Neural progenitor cell (in vitro differentiated cells): ENCODE measurements around the gene CRACDL. TPM values are rescaled to one million over a fixed set of nuclear protein-coding genes. Genes with fewer than 3 reads are reported as not detected.

ENCODE experiments used
- DNase-seq: peaks from one replicate; pipeline ENCODE4 v3.0.0-alpha.2; 2016; ENCODE audit warnings: low spot score
- H2AFZ ChIP-seq: fragments of 200-600 bp; sonication (generic); replicated peaks from 2 replicates; pipeline ENCODE4 v1.6.1; 2016; ENCODE audit warnings: antibody characterized with exemption
- H3F3A ChIP-seq: fragments of 200-600 bp; sonication (generic); 2 replicates; pipeline ENCODE4 v1.6.1; 2016; ENCODE audit warnings: antibody characterized with exemption, low read depth
- H3K27ac ChIP-seq: fragments of 200-600 bp; sonication (generic); 2 replicates; pipeline ENCODE4 v1.5.1; 2016; ENCODE audit warnings: mild to moderate bottlenecking
- H3K27me3 ChIP-seq: fragments of 200-600 bp; sonication (generic); 2 replicates; pipeline ENCODE4 v1.6.1; 2016; ENCODE audit warnings: mild to moderate bottlenecking, moderate library complexity
- H3K36me3 ChIP-seq: fragments of 200-600 bp; sonication (generic); 2 replicates; pipeline ENCODE4 v1.5.1; 2016
- H3K4me1 ChIP-seq: fragments of 200-600 bp; sonication (generic); 2 replicates; pipeline ENCODE4 v1.6.1; 2016; ENCODE audit warnings: mixed run types
- H3K4me2 ChIP-seq: fragments of 200-600 bp; sonication (generic); 2 replicates; pipeline ENCODE4 v1.6.1; 2016
- H3K4me3 ChIP-seq: fragments of 200-600 bp; sonication (generic); 2 replicates; pipeline ENCODE4 v1.5.1; 2016
- H3K79me2 ChIP-seq: fragments of 200-600 bp; sonication (generic); 2 replicates; pipeline ENCODE4 v1.6.1; 2016; ENCODE audit warnings: low read depth
- H3K9ac ChIP-seq: fragments of 200-600 bp; sonication (generic); 2 replicates; pipeline ENCODE4 v1.6.1; 2016
- H3K9me3 ChIP-seq: fragments of 200-600 bp; sonication (generic); 2 replicates; pipeline ENCODE4 v1.5.1; 2016; ENCODE audit warnings: low read depth
- H4K20me1 ChIP-seq: fragments of 200-600 bp; sonication (generic); 2 replicates; pipeline ENCODE4 v1.6.1; 2016; ENCODE audit warnings: low read depth
- H3K27ac Mint-ChIP-seq: 3 replicates; pipeline ENCODE4 v1.8.0; 2021; ENCODE audit warnings: mixed read lengths
- H3K27me3 Mint-ChIP-seq: 2 replicates; pipeline ENCODE4 v1.8.0; 2022; ENCODE audit warnings: low read depth, mild to moderate bottlenecking, inconsistent platforms, moderate library complexity, mixed read lengths; ENCODE audit not compliant: insufficient read depth
- H3K36me3 Mint-ChIP-seq: 3 replicates; pipeline ENCODE4 v1.8.0; 2021; ENCODE audit warnings: mixed read lengths
- H3K4me1 Mint-ChIP-seq: 3 replicates; pipeline ENCODE4 v1.8.0; 2021; ENCODE audit warnings: mixed read lengths
- H3K4me3 Mint-ChIP-seq: 3 replicates; pipeline ENCODE4 v1.8.0; 2021; ENCODE audit warnings: mild to moderate bottlenecking, moderate library complexity, mixed read lengths
- H3K9me3 Mint-ChIP-seq: 3 replicates; pipeline ENCODE4 v1.8.0; 2020; ENCODE audit warnings: mixed read lengths
- CTCF ChIP-seq: fragments of 200-600 bp; sonication (generic); IDR thresholded peaks from 2 replicates; pipeline ENCODE4 v1.5.1; 2017; ENCODE audit warnings: antibody characterized with exemption, mild to moderate bottlenecking
- EZH2 ChIP-seq: fragments of 200-600 bp; sonication (generic); IDR thresholded peaks from 2 replicates; pipeline ENCODE4 v1.6.1; 2017; ENCODE audit warnings: antibody characterized with exemption, mild to moderate bottlenecking, moderate library complexity
- EZH2phosphoT487 ChIP-seq: fragments of 200-600 bp; sonication (generic); IDR thresholded peaks from 2 replicates; pipeline ENCODE4 v1.6.1; 2017; ENCODE audit warnings: antibody characterized with exemption
- total RNA-seq: library from RNA; depleted of rRNA; stranded (reverse); fragments of >200 nt; gene quantifications from 2 replicates; pipeline ENCODE4 v1.2.3, GENCODE V29; 2015; ENCODE audit warnings: low replicate concordance

Gene CRACDL
- total RNA-seq, 1 donor from 2014 or later = 0.07 TPM

- no peaks in the 10 kb centered on the region for H3K36me3 Mint-ChIP-seq
- Histone ChIP-seq H3K4me3 (no peak overlapping the region), H3K4me1 (peaks cover 9% of the 10 kb centered on the region), H3K9ac (no peak overlapping the region), H3K79me2 (no peaks in the 10 kb centered on the region), H3K36me3 (no peaks in the 10 kb centered on the region), H4K20me1 (peaks cover 8% of the 10 kb centered on the region), H3K9me3 (no peaks in the 10 kb centered on the region), H2AFZ (no peak overlapping the region), H3K4me2 (no peak overlapping the region), H3K27ac (no peak overlapping the region), H3K27me3 (peaks cover 53% of the 10 kb centered on the region), H3F3A (peaks cover 15% of the 10 kb centered on the region)
- TF ChIP-seq EZH2phosphoT487 (no peak), EZH2 (no peak), CTCF (no peak)
- no peak overlapping the region for H3K4me3 Mint-ChIP-seq
- DNase-seq = no peak
- H3K9me3 Mint-ChIP-seq = peaks cover 5% of the 10 kb centered on the region
- H3K27ac Mint-ChIP-seq = no peak overlapping the region
- H3K27me3 Mint-ChIP-seq = peaks cover 42% of the 10 kb centered on the region
- H3K4me1 Mint-ChIP-seq = peaks cover 4% of the 10 kb centered on the region
These were observed 4.1 kb upstream of the CRACDL start for GRCh38 chr2:98940102-98940501.

DNA sequence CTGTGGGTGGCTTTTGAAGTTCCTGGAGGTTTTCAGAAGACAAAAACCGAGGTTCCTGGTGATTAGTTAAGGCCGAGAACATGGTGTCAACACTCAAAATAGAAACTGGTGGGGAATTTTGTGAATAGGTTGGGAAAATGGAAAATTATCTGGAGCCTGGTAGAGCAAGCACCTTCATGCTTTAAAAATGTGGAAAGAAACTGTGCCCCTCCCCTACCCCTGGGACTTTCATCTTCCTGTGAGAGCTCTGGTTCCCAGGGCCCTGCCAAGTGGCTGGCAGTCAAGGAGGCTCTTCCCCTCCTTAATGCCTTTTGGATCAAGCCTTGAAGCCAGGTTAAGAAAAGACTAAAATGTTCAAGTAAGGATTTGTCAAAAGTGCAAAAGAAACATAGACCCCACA, 1.9 kb upstream of the CRACDL start:
- no peaks in the 10 kb centered on the region for H3K36me3 ChIP-seq
- no peaks in the 10 kb centered on the region for H3K9me3 ChIP-seq
- H3K79me2 ChIP-seq = no peaks in the 10 kb centered on the region
- H3K27me3 ChIP-seq = peaks cover 75% of the 10 kb centered on the region
- no peak overlapping the region for H3K27ac ChIP-seq
- no peak overlapping the region for H3K4me2 ChIP-seq
- H3F3A ChIP-seq = peaks cover 15% of the 10 kb centered on the region
- H3K4me1 Mint-ChIP-seq = peaks cover 4% of the 10 kb centered on the region
- H3K9ac ChIP-seq = no peak overlapping the region
- no peak overlapping the region for H3K27ac Mint-ChIP-seq
- peaks cover 5% of the 10 kb centered on the region for H3K9me3 Mint-ChIP-seq
- H2AFZ ChIP-seq = no peak overlapping the region
- peak overlapping the region; percentile 59 for H3K4me3 Mint-ChIP-seq
- peaks cover 9% of the 10 kb centered on the region for H3K4me1 ChIP-seq
- TF ChIP-seq CTCF = no peak
- no peak for TF ChIP-seq EZH2phosphoT487
- TF ChIP-seq EZH2 = no peak
- no peak overlapping the region for H3K4me3 ChIP-seq
- H3K36me3 Mint-ChIP-seq = no peaks in the 10 kb centered on the region
- H4K20me1 ChIP-seq = peaks cover 8% of the 10 kb centered on the region
- H3K27me3 Mint-ChIP-seq = peaks cover 55% of the 10 kb centered on the region
- DNase-seq = no peak

- Histone ChIP-seq H4K20me1 (peaks cover 8% of the 10 kb centered on the region), H3K9ac (no peak overlapping the region), H3K27ac (no peak overlapping the region), H3K27me3 (peaks cover 75% of the 10 kb centered on the region), H3K4me1 (peaks cover 9% of the 10 kb centered on the region), H2AFZ (peak overlapping the region; percentile 69), H3K79me2 (no peaks in the 10 kb centered on the region), H3K36me3 (no peaks in the 10 kb centered on the region), H3F3A (peaks cover 15% of the 10 kb centered on the region), H3K9me3 (no peaks in the 10 kb centered on the region), H3K4me2 (peak overlapping the region; percentile 94), H3K4me3 (peak overlapping the region; percentile 58)
- H3K4me3 Mint-ChIP-seq = peak overlapping the region; percentile 85
- H3K36me3 Mint-ChIP-seq = no peaks in the 10 kb centered on the region
- H3K9me3 Mint-ChIP-seq = peaks cover 5% of the 10 kb centered on the region
- H3K27me3 Mint-ChIP-seq = peaks cover 55% of the 10 kb centered on the region
- H3K4me1 Mint-ChIP-seq = peaks cover 4% of the 10 kb centered on the region
- DNase-seq = peak; percentile 81
- peak; percentile 35 for TF ChIP-seq CTCF
- peak; percentile 86 for TF ChIP-seq EZH2
- TF ChIP-seq EZH2phosphoT487 = peak; percentile 79
- no peak overlapping the region for H3K27ac Mint-ChIP-seq
These were observed 627 bp upstream of the CRACDL start for GRCh38 chr2:98936353-98937351.
